Mesothelial cell of epicardium (in vitro differentiated cells): ENCODE results near the gene PGLYRP1. TPM values are rescaled to one million over a fixed set of nuclear protein-coding genes. Genes with fewer than 3 reads are reported as not detected.

ENCODE experiments used
- DNase-seq, 2 experiments: peaks; one replicate each; pipeline ENCODE4 v3.0.0; 2021; ENCODE audit warnings: low spot score in 2 of 2; ENCODE audit not compliant: unreplicated experiment in 2 of 2
- H3K27ac Mint-ChIP-seq: 2 replicates; pipeline ENCODE4 v1.8.0; 2021; ENCODE audit warnings: mixed read lengths
- H3K27me3 Mint-ChIP-seq: 2 replicates; pipeline ENCODE4 v1.8.0; 2021; ENCODE audit warnings: low read depth, mixed read lengths
- H3K36me3 Mint-ChIP-seq: 2 replicates; pipeline ENCODE4 v1.8.0; 2021; ENCODE audit warnings: mixed read lengths
- H3K4me1 Mint-ChIP-seq: 2 replicates; pipeline ENCODE4 v1.8.0; 2021; ENCODE audit warnings: mixed read lengths
- H3K4me3 Mint-ChIP-seq: 2 replicates; pipeline ENCODE4 v1.8.0; 2021; ENCODE audit warnings: mild to moderate bottlenecking, moderate library complexity, mixed read lengths
- H3K9me3 Mint-ChIP-seq: 2 replicates; pipeline ENCODE4 v1.8.0; 2021; ENCODE audit warnings: mixed read lengths
- CTCF ChIP-seq: fragments of 200-600 bp; sonication (generic); IDR thresholded peaks from one replicate; pipeline ENCODE4 v1.5.0; 2021; ENCODE audit warnings: antibody characterized with exemption; ENCODE audit not compliant: unreplicated experiment
- microRNA-seq: library from miRNA; unstranded; fragments of <30 nt; microRNA quantifications from one replicate; pipeline ENCODE4 v1.2.0, GENCODE V29; 2021; ENCODE audit warnings: inconsistent platforms, mixed read lengths
- total RNA-seq: library from RNA; stranded (reverse); gene quantifications from 3 replicates; pipeline ENCODE4 v1.2.1, GENCODE V29; 2021

The PGLYRP1 gene
- total RNA-seq, 1 donor from 2014 or later = not detected

DNA sequence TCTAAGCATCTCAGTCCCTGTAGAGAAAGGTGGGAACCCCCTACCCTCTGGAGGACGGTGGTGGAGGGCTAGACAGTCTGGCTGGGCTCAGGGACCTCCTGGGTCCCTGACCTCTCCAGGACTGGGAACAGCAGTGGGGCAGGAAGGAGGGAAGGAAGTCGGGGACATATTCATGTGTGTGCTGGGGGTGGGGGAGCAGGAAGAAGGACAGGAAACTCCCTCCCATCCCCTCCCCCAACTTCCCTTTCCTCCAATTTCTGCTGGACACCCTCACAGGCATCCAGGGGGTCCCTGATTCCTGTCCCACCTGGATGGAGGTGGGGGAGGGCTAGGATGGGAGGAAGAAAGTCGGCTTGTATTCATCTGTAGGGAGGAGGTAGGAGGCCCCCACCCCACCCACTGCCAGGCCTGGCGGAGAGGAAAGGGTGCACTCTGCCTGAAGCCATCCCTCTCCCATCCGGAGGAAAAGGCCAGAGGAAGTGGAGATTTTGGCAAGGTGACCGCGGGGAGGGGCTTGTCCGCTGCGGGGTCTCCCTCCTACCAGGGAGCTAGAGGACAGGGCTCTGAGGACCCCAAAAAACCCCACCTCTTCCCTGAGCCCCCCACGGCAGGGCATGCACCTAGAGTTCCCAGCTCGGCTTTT, 51.5 kb downstream of the PGLYRP1 start:
- H3K27ac Mint-ChIP-seq = no peak overlapping the region
- H3K4me1 Mint-ChIP-seq = peaks cover 4% of the 10 kb centered on the region
- no peak for TF ChIP-seq CTCF
- H3K36me3 Mint-ChIP-seq = no peaks in the 10 kb centered on the region
- no peaks in the 10 kb centered on the region for H3K9me3 Mint-ChIP-seq
- no peak overlapping the region for H3K4me3 Mint-ChIP-seq
- H3K27me3 Mint-ChIP-seq = peaks cover 87% of the 10 kb centered on the region
- DNase-seq = no peak

DNA sequence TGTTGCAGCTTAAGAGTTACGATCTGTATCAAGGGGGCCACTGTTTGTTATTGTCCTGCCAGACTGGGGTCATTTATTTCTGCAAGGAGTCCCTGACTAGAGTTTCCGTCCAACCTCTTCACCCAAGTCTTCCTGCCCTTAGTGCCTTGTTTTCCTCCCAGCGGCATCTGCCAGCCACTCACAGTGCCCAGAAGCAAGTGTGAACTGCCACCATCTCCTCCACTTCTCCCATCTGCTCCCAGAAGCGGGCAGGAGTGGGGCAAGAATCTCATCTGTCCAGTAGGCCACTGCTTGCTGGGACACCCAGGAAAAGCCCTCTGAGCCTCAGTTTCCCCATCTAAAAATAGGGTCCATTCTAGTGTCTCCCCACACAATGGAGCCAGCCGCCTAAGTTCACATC, 53.2 kb downstream of the PGLYRP1 start:
- TF ChIP-seq CTCF = no peak
- H3K4me3 Mint-ChIP-seq = no peak overlapping the region

More for the DNA sequence above, 53.2 kb downstream of the PGLYRP1 start:
- no peak for DNase-seq
- Mint-ChIP-seq H3K36me3 (no peaks in the 10 kb centered on the region), H3K27me3 (peaks cover 84% of the 10 kb centered on the region), H3K4me1 (peaks cover 4% of the 10 kb centered on the region), H3K9me3 (no peaks in the 10 kb centered on the region), H3K27ac (no peak overlapping the region)

Small RNA genes lying within 50 kb of the gene (microRNA-seq; reads per million reads assigned to microRNA genes)
- gene MIR769 = 539 reads per million, percentile 75 among the genes with 10 or more reads in this experiment

Other genes with a start within 250 kb of the PGLYRP1 start
- 126 to 130 TPM (median 127 TPM) in 3 replicates for gene DMPK, start 240.6 kb downstream of the PGLYRP1 start, total RNA-seq
- 109 to 120 TPM (median 116 TPM) in 3 replicates for gene DMWD, start 230.2 kb downstream of the PGLYRP1 start, total RNA-seq
- gene RSPH6A, start 207.7 kb downstream of the PGLYRP1 start, total RNA-seq = 0.44 to 0.56 TPM (median 0.50 TPM) in 3 replicates
- 89.3 to 93.4 TPM (median 92.6 TPM) in 3 replicates for gene SYMPK, start 159.9 kb downstream of the PGLYRP1 start, total RNA-seq
- gene FOXA3, start 158.7 kb downstream of the PGLYRP1 start, total RNA-seq = not detected in 3 replicates
- gene IRF2BP1, start 136.9 kb downstream of the PGLYRP1 start, total RNA-seq = 33.8 to 34.6 TPM (median 34.1 TPM) in 3 replicates
- gene MYPOP, start 120.4 kb downstream of the PGLYRP1 start, total RNA-seq = 10.4 to 11.5 TPM (median 10.9 TPM) in 3 replicates
- not detected in 3 replicates for gene NANOS2, start 108.3 kb downstream of the PGLYRP1 start, total RNA-seq
- gene NOVA2, start 49.2 kb downstream of the PGLYRP1 start, total RNA-seq = 0.51 to 1.2 TPM (median 0.67 TPM) in 3 replicates
- gene CCDC61, start 27.6 kb downstream of the PGLYRP1 start, total RNA-seq = 21.5 to 24.9 TPM (median 22.3 TPM) in 3 replicates
- 1.8 to 2.8 TPM (median 2.4 TPM) in 3 replicates for gene IGFL4, start 17.9 kb upstream of the PGLYRP1 start, total RNA-seq
- not detected in 3 replicates for gene IGFL3, start 101.6 kb upstream of the PGLYRP1 start, total RNA-seq
- 2.0 to 3.7 TPM (median 3.7 TPM) in 3 replicates for gene IGFL2, start 125.2 kb upstream of the PGLYRP1 start, total RNA-seq
- 0.29 TPM in 1 of 3 replicates, not detected in the others for gene IGFL1, start 206.7 kb upstream of the PGLYRP1 start, total RNA-seq